ENCODE data around the gene RORB. TPM values are rescaled to one million over a fixed set of nuclear protein-coding genes. Genes with fewer than 3 reads are reported as not detected.

Gene RORB
- total RNA-seq, 1 donor from 2014 or later, result 0.11 TPM

- no peaks in the 10 kb centered on the region for H3K9me3 ChIP-seq (ENCODE audit: insufficient read depth, low read depth, low read length)
- H3K9ac ChIP-seq (ENCODE audit: low read length), result peak overlapping the region; percentile 38
- peaks cover 14% of the 10 kb centered on the region for H3K27me3 ChIP-seq (ENCODE audit: insufficient read depth, low read length)
- DNase-seq (ENCODE audit: low read depth), result peak; percentile 19
- no peak overlapping the region for H3K27ac ChIP-seq (ENCODE audit: low read depth, low read length)
- H2AFZ ChIP-seq (ENCODE audit: low read depth, low read length), result peak overlapping the region; percentile 87
- no peak overlapping the region for H3K27ac Mint-ChIP-seq (ENCODE audit: unreplicated experiment)
- peaks cover 10% of the 10 kb centered on the region for H3K4me1 ChIP-seq (ENCODE audit: insufficient read depth, low read length)
- peaks cover under 1% of the 10 kb centered on the region for H3K79me2 ChIP-seq (ENCODE audit: insufficient read depth, low read length)
- H3K27me3 Mint-ChIP-seq (ENCODE audit: low read depth, unreplicated experiment), result peaks cover 44% of the 10 kb centered on the region
- H3K4me2 ChIP-seq (ENCODE audit: low read length), result peak overlapping the region; percentile 96
- TF ChIP-seq EZH2 (IDR thresholded peaks at IDR 0.05; ENCODE audit: insufficient read depth, low read length) (peak; percentile 50), CTCF (IDR thresholded peaks at IDR 0.05; ENCODE audit: insufficient read depth, low read depth, low read length) (no peak)
- no peak for FAIRE-seq
- H3K4me3 ChIP-seq (ENCODE audit: insufficient read depth, low read depth, low read length), result peak overlapping the region; percentile 75
- peak overlapping the region; percentile 79 for H3K4me3 Mint-ChIP-seq (ENCODE audit: unreplicated experiment)
- peaks cover 4% of the 10 kb centered on the region for H3K4me1 Mint-ChIP-seq (ENCODE audit: low read depth, unreplicated experiment)
- no peaks in the 10 kb centered on the region for H3K9me3 Mint-ChIP-seq (ENCODE audit: unreplicated experiment)
- no peaks in the 10 kb centered on the region for H3K36me3 Mint-ChIP-seq (ENCODE audit: low read depth, unreplicated experiment)
- no peaks in the 10 kb centered on the region for H4K20me1 ChIP-seq (ENCODE audit: insufficient read depth, low read length)
- no peaks in the 10 kb centered on the region for H3K36me3 ChIP-seq (ENCODE audit: insufficient read depth, low read length)
These were observed 2.0 kb downstream of the RORB start for GRCh38 chr9:74499111-74499601.

GRCh38 chr9:74499770-74500583 lies 2.8 kb downstream of the RORB start:
- Mint-ChIP-seq H3K36me3 (ENCODE audit: low read depth, unreplicated experiment) (no peaks in the 10 kb centered on the region), H3K27ac (ENCODE audit: unreplicated experiment) (no peak overlapping the region), H3K9me3 (ENCODE audit: unreplicated experiment) (no peaks in the 10 kb centered on the region), H3K27me3 (ENCODE audit: low read depth, unreplicated experiment) (peaks cover 44% of the 10 kb centered on the region), H3K4me3 (ENCODE audit: unreplicated experiment) (peak overlapping the region; percentile 79), H3K4me1 (ENCODE audit: low read depth, unreplicated experiment) (peaks cover 4% of the 10 kb centered on the region)
- H4K20me1 ChIP-seq (ENCODE audit: insufficient read depth, low read length), result no peaks in the 10 kb centered on the region
- no peak for TF ChIP-seq EZH2 (IDR thresholded peaks at IDR 0.05; ENCODE audit: insufficient read depth, low read length)
- TF ChIP-seq CTCF (IDR thresholded peaks at IDR 0.05; ENCODE audit: insufficient read depth, low read depth, low read length), result no peak
- peaks cover 3% of the 10 kb centered on the region for H3K79me2 ChIP-seq (ENCODE audit: insufficient read depth, low read length)
- peaks cover 14% of the 10 kb centered on the region for H3K27me3 ChIP-seq (ENCODE audit: insufficient read depth, low read length)
- peak overlapping the region; percentile 96 for H3K4me2 ChIP-seq (ENCODE audit: low read length)
- H3K27ac ChIP-seq (ENCODE audit: low read depth, low read length), result no peak overlapping the region
- H3K9ac ChIP-seq (ENCODE audit: low read length), result peak overlapping the region; percentile 38
- H3K9me3 ChIP-seq (ENCODE audit: insufficient read depth, low read depth, low read length), result no peaks in the 10 kb centered on the region
- no peaks in the 10 kb centered on the region for H3K36me3 ChIP-seq (ENCODE audit: insufficient read depth, low read length)
- H2AFZ ChIP-seq (ENCODE audit: low read depth, low read length), result peak overlapping the region; percentile 87
- DNase-seq (ENCODE audit: low read depth), result peak; percentile 19
- FAIRE-seq, result no peak
- peaks cover 10% of the 10 kb centered on the region for H3K4me1 ChIP-seq (ENCODE audit: insufficient read depth, low read length)
- peak overlapping the region; percentile 75 for H3K4me3 ChIP-seq (ENCODE audit: insufficient read depth, low read depth, low read length)

- Histone ChIP-seq H3K79me2 (ENCODE audit: insufficient read depth, low read length) (peaks cover 3% of the 10 kb centered on the region), H3K36me3 (ENCODE audit: insufficient read depth, low read length) (no peaks in the 10 kb centered on the region), H3K4me1 (ENCODE audit: insufficient read depth, low read length) (peaks cover 10% of the 10 kb centered on the region), H3K27ac (ENCODE audit: low read depth, low read length) (no peak overlapping the region), H4K20me1 (ENCODE audit: insufficient read depth, low read length) (no peaks in the 10 kb centered on the region), H3K27me3 (ENCODE audit: insufficient read depth, low read length) (peaks cover 14% of the 10 kb centered on the region), H2AFZ (ENCODE audit: low read depth, low read length) (peak overlapping the region; percentile 87), H3K4me3 (ENCODE audit: insufficient read depth, low read depth, low read length) (peak overlapping the region; percentile 75), H3K9ac (ENCODE audit: low read length) (peak overlapping the region; percentile 38), H3K4me2 (ENCODE audit: low read length) (peak overlapping the region; percentile 96), H3K9me3 (ENCODE audit: insufficient read depth, low read depth, low read length) (no peaks in the 10 kb centered on the region)
- no peak overlapping the region for H3K4me3 Mint-ChIP-seq (ENCODE audit: unreplicated experiment)
- TF ChIP-seq EZH2 (IDR thresholded peaks at IDR 0.05; ENCODE audit: insufficient read depth, low read length), result no peak
- TF ChIP-seq CTCF (IDR thresholded peaks at IDR 0.05; ENCODE audit: insufficient read depth, low read depth, low read length), result no peak
- no peaks in the 10 kb centered on the region for H3K36me3 Mint-ChIP-seq (ENCODE audit: low read depth, unreplicated experiment)
- peaks cover 44% of the 10 kb centered on the region for H3K27me3 Mint-ChIP-seq (ENCODE audit: low read depth, unreplicated experiment)
- DNase-seq (ENCODE audit: low read depth) (no peak), FAIRE-seq (no peak)
- H3K27ac Mint-ChIP-seq (ENCODE audit: unreplicated experiment), result no peak overlapping the region
- H3K9me3 Mint-ChIP-seq (ENCODE audit: unreplicated experiment), result no peaks in the 10 kb centered on the region
- peaks cover 4% of the 10 kb centered on the region for H3K4me1 Mint-ChIP-seq (ENCODE audit: low read depth, unreplicated experiment)
These were observed 3.4 kb downstream of the RORB start for GRCh38 chr9:74500584-74500924.

All from astrocyte (in vitro differentiated cells and primary cell).